GM21526 (cell line): Measurements from ENCODE around the gene SYTL4.
A peak's percentile ranks its signal among the peaks of the same experiment; 100 is the strongest.

Experiments
- ATAC-seq: cut with Tn5 transposase; IDR thresholded peaks from one replicate; pipeline ENCODE4 v1.9.1; 2021; ENCODE audit warnings: moderate library complexity; ENCODE audit not compliant: unreplicated experiment, low FRiP score

The SYTL4 gene

DNA sequence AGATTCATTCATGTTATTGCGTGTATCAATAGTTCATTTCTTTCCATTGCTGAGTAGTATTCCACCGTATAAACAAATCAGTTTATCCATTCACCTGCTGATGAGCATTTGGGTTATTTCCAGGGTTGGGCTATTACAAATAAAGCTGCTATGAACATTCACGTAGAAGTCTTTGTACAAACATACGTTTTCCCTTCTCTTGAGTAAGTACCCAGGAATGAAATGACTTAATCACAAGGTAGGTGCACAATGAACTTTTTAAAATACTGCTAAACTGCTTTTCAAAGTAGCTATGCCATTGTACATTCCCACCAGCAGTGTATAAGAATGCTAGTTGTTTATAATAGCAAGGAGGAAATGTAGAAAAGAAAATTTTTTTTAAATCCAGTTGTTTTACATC is 35.9 kb downstream of the SYTL4 start:
- ATAC-seq: no peak

DNA sequence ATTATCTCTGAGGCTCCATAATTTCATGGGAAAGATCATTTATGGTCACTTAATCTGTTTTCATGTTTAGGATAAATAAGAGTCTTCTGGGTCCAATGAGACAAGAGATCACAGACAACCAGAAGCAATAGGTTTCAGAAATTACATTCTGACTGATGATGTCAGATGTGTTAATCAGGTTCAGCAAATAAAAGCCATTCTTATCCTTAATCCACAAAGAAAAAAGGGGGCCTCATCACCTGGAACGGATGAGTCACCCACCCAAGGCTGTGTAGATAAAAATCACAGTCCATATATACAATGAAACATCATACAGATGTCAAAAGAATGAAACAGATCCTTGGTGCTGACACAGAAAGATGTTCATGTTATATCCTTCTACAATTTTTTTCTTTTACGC is 36.6 kb downstream of the SYTL4 start:
- no peak for ATAC-seq

DNA sequence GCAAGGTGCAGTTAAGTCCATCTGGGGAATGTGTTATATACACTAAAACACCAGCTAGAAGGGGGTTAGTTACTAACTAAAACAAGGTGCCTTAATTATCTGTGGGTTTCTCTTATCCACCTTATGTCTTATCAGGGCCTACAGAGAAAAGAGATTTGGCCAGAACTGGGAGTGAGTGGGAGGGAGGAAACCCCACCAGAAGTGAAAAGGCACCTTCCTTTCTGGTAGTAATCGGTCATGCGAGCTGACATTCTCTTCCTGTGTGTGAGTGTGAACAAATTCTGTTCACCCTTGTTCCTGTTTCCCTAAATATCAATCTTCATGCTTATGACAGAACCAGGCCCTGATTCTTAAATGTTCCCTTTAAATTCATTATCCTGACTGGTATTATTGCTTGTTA is 44.4 kb downstream of the SYTL4 start:
- ATAC-seq: peak; percentile 79

DNA sequence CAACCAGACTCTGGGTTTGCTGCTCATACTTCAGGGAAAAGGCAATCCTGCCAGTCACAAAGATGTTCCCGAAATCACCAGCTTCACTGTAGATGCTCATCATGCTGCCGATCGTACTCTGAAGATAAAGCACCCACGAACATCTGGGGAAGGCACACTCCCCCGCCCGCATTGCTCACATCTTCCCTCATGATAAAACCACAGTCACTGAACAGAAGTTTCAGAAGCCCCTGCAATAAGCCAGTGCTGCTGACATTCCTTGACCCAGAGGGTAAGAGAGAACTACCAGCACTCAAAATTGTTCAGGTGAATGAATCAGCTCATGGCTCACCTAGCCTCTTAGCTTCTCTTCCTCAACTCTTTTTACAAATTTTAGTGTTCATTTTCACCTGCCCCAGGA is 44.8 kb downstream of the SYTL4 start:
- ATAC-seq: peak; percentile 38

DNA sequence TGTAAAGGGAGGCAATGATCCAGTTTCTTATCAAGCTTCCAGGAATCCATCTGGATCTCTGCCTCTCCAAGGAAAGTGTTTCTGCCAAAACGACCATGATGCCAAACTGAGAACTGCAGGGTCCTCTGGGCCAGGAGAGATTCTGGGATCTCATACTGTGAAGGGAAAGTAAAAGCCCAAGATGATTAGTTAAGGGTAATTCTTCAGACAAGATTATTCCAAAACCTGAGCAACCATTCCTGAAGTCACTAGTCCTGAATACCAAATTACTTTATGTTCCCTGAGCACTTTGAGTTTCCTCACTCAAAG is 46.0 kb downstream of the SYTL4 start:
- no peak for ATAC-seq

- ATAC-seq: peak; percentile 62
Measured at GRCh38 chrX:100685284-100685996, 46.5 kb downstream of the SYTL4 start.

GRCh38 chrX:100682939-100683338 is 49.0 kb downstream of the SYTL4 start:
- ATAC-seq: no peak

GRCh38 chrX:100681599-100681998 is 50.3 kb downstream of the SYTL4 start:
- no peak for ATAC-seq

- no peak for ATAC-seq
Measured at GRCh38 chrX:100680756-100681155, 51.2 kb downstream of the SYTL4 start.

GRCh38 chrX:100677611-100678181 is 54.2 kb downstream of the SYTL4 start:
- ATAC-seq: no peak

GRCh38 chrX:100674705-100675104 is 57.2 kb downstream of the SYTL4 start:
- no peak for ATAC-seq

DNA sequence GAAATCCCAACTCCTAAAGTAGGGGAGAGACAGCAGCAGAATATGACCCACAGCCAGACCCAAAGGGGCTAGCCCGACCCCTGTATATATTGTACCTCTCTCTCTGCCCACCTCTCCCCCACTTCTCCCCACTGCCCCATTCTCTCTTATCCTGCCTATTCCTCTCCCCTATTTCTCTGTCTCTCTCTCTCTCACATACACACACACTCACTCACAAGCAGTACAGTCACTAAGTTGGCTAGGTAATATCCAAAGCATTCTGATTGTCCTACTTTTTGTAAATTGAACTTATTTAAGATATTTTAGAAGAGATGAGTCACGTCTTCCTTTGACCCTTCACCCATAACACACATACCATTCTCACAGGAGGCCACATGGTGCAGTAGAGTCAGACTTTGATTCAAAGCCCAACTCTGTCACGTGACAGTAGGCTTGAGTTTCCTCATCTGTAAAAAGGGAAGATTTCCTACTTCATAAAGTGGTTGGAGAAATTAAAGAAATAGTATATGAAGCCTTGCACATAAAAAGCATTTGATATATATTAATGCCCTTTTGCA is 58.4 kb downstream of the SYTL4 start:
- ATAC-seq: no peak

- no peak for ATAC-seq
Measured at GRCh38 chrX:100672966-100673365, 59.0 kb downstream of the SYTL4 start.

- no peak for ATAC-seq
Measured at GRCh38 chrX:100663642-100664041, 68.3 kb downstream of the SYTL4 start.

DNA sequence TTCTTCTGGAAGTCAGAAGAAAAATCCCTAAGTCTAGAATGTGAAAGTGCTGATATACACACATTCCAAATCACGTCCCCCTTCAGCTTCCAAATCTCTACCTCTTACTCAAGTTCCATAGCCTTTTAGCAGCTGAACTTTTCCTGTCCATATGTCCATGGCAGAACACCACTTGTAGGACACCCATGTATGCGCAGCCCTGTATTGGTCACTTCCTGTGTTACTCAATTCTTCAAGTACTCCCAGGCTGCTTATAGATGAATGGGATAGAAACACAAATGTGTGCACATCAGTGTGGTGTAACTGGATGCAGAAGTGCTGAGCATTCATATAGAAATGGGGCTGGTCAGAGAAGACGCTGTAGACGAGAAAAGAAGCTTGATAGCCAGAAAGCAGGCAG is 69.1 kb downstream of the SYTL4 start:
- ATAC-seq: no peak

DNA sequence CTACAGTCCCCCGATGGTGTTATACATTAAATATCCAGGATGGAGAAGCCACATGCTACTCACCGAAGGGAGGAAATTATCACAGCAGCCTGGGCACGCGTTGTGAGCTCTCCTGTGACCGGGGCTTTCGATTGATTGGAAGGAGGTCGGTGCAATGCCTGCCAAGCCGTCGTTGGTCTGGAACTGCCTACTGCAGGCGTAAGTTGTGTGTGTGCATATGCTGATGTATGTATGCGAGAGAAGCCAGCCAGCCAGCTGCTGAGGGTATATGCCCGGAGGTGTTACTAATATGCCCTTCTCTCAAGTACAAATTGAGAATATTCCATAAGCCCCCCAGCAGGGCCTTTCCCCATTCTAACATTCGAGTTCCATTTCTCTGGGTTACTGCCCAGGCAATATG is 69.8 kb downstream of the SYTL4 start:
- ATAC-seq: no peak

GRCh38 chrX:100659431-100660137 is 72.3 kb downstream of the SYTL4 start:
- no peak for ATAC-seq

GRCh38 chrX:100658941-100659381 is 73.0 kb downstream of the SYTL4 start:
- ATAC-seq: no peak

DNA sequence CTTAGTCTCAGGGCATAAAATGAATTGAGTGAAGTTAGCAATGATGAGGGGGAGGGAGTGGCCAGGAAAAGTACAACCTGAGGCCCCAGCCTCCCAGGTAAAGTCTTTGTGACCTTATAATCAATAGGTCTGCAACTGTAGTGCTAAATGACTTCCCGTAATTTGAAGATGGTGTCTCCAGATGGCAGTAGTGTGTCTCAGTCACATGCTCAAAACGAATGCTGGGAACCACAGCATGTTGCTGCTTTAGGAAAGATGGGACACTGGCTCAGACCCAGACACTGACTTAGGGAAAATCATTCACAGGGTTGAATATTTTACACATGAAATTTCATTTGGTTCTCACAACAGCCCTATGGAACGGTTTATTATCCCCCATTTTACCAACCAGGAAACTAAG is 77.7 kb downstream of the SYTL4 start:
- ATAC-seq: no peak

DNA sequence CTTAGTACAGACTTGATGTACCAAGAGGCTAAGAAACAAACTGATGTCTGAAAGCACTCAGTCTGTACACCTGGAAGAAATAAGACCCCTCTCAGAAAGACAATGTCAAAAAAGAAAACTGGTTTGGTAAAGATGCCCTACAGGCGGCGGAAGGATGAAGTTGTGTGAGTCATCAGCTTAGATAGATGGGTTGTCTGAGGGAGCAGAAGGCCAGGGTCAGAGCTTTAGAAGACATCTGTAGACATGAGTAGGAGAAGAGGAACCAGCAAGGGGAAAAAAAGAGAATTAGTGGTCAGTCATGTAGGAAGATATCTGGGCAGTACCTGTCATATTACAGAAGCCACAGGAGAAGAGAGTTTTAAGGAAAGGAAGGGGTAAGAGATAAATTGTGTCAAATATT is 79.7 kb downstream of the SYTL4 start:
- no peak for ATAC-seq

DNA sequence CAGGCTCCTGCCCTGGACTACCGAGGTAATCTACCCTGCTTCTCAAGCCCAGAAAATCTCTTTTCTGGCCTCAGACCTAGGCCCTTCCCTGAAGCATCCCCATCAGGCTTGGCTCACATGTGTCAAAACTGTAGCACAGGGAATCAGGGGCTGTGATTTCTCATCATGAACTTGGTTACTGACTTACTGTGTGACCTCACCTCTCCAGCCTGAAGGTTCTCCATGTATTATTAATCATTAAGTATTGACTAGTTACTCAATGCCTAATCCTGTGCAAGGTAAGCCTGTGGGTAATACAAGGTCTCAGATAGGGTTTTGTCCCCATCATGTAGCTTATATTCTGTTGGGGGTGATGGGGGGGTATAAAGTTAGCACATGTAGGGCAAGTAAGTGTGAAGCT is 81.1 kb downstream of the SYTL4 start:
- ATAC-seq: no peak
